Raji (cell line): Measurements from ENCODE around the gene FAM241A.

Experiments used
- POLR2A ChIP-seq: IDR thresholded peaks from 2 replicates; pipeline ENCODE4 v1.6.1; 2011; ENCODE audit warnings: low read depth, low read length, control low read depth; ENCODE audit not compliant: insufficient read depth

Gene FAM241A

GRCh38 chr4:112125416-112125815, 19.8 kb upstream of the FAM241A start:
- TF ChIP-seq POLR2A: no peak

- TF ChIP-seq POLR2A: no peak
Observed at GRCh38 chr4:112127048-112127637, 18.1 kb upstream of the FAM241A start.

GRCh38 chr4:112127803-112128202, 17.5 kb upstream of the FAM241A start:
- TF ChIP-seq POLR2A: no peak

GRCh38 chr4:112128452-112128851, 16.8 kb upstream of the FAM241A start:
- no peak for TF ChIP-seq POLR2A

- TF ChIP-seq POLR2A: no peak
Observed at GRCh38 chr4:112130906-112131305, 14.3 kb upstream of the FAM241A start.

- TF ChIP-seq POLR2A: no peak
Observed at GRCh38 chr4:112136551-112136950, 8.7 kb upstream of the FAM241A start.

GRCh38 chr4:112138538-112138937, 6.7 kb upstream of the FAM241A start:
- TF ChIP-seq POLR2A: no peak

- TF ChIP-seq POLR2A: no peak
Observed at GRCh38 chr4:112140536-112140935, 4.7 kb upstream of the FAM241A start.

GRCh38 chr4:112141366-112142138, 3.7 kb upstream of the FAM241A start:
- no peak for TF ChIP-seq POLR2A

GRCh38 chr4:112142182-112142581, 3.1 kb upstream of the FAM241A start:
- no peak for TF ChIP-seq POLR2A

GRCh38 chr4:112143781-112144180, 1.5 kb upstream of the FAM241A start:
- no peak for TF ChIP-seq POLR2A

- no peak for TF ChIP-seq POLR2A
Observed at GRCh38 chr4:112144546-112145325, 518 bp upstream of the FAM241A start.

GRCh38 chr4:112145790-112146501, 692 bp downstream of the FAM241A start:
- TF ChIP-seq POLR2A: no peak

GRCh38 chr4:112146502-112146813, 1.2 kb downstream of the FAM241A start:
- no peak for TF ChIP-seq POLR2A

GRCh38 chr4:112147697-112148096, 2.4 kb downstream of the FAM241A start:
- no peak for TF ChIP-seq POLR2A
